PFSK-1 (cell line): Measurements from ENCODE around the gene HOXB9.

ENCODE experiments used
- SIN3A ChIP-seq: IDR thresholded peaks from 2 replicates; pipeline ENCODE4 v1.6.1; 2012; ENCODE audit warnings: mild to moderate bottlenecking, low read length, moderate library complexity, borderline replicate concordance; ENCODE audit not compliant: insufficient read depth
- TAF1 ChIP-seq: IDR thresholded peaks from 2 replicates; pipeline ENCODE4 v1.6.1; 2012; ENCODE audit warnings: low read length, control low read depth, borderline replicate concordance; ENCODE audit not compliant: insufficient read depth
- TF ChIP-seq, protein P1 (sequence below), 2 experiments: IDR thresholded peaks; 2 replicates each; pipeline versions ENCODE4 v1.6.1 to v1.8.0; 2011 to 2012; ENCODE audit warnings: low read depth in 2 of 2, low read length in 2 of 2, control low read depth in 1 of 2, inconsistent platforms in 1 of 2, mild to moderate bottlenecking in 1 of 2, moderate library complexity in 1 of 2; ENCODE audit not compliant: insufficient read depth in 1 of 2

DNA sequence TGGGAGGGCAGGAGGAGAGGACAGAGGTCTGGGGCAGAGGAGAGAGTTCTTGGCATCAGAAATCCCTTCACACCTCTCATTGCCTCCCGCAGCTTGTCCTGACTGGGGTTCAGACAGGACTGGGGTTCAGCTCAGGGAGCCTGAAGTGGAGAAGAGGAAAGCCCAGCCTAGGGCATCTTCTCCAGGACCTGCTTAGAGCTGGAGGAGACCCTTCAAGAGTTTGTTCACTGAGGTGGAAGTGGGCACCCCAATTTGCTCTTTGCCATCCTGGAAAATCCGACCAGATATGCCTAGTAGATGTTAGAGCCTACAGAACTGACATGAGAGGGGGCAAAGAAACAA lies 38.1 kb downstream of the HOXB9 start:
- TF ChIP-seq, protein P1, sequence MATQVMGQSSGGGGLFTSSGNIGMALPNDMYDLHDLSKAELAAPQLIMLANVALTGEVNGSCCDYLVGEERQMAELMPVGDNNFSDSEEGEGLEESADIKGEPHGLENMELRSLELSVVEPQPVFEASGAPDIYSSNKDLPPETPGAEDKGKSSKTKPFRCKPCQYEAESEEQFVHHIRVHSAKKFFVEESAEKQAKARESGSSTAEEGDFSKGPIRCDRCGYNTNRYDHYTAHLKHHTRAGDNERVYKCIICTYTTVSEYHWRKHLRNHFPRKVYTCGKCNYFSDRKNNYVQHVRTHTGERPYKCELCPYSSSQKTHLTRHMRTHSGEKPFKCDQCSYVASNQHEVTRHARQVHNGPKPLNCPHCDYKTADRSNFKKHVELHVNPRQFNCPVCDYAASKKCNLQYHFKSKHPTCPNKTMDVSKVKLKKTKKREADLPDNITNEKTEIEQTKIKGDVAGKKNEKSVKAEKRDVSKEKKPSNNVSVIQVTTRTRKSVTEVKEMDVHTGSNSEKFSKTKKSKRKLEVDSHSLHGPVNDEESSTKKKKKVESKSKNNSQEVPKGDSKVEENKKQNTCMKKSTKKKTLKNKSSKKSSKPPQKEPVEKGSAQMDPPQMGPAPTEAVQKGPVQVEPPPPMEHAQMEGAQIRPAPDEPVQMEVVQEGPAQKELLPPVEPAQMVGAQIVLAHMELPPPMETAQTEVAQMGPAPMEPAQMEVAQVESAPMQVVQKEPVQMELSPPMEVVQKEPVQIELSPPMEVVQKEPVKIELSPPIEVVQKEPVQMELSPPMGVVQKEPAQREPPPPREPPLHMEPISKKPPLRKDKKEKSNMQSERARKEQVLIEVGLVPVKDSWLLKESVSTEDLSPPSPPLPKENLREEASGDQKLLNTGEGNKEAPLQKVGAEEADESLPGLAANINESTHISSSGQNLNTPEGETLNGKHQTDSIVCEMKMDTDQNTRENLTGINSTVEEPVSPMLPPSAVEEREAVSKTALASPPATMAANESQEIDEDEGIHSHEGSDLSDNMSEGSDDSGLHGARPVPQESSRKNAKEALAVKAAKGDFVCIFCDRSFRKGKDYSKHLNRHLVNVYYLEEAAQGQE (IDR thresholded peaks at IDR 0.05; ENCODE audit: insufficient read depth in 1 of 2, low read depth in 2 of 2, low read length in 2 of 2): no peak
- no peak for TF ChIP-seq SIN3A
- no peak for TF ChIP-seq TAF1
